Nephron (organoid): Measurements from ENCODE around the gene MESD.

ENCODE experiments used
- H3K27ac Mint-ChIP-seq, 3 experiments: 2 replicates each; pipeline ENCODE4 v1.8.0; 2020; ENCODE audit warnings: mixed read lengths in 3 of 3, mild to moderate bottlenecking in 2 of 3, moderate library complexity in 1 of 3
- H3K27me3 Mint-ChIP-seq: 2 replicates; pipeline ENCODE4 v1.8.0; 2021; ENCODE audit warnings: low read depth, mild to moderate bottlenecking, moderate library complexity, mixed read lengths
- H3K36me3 Mint-ChIP-seq: 2 replicates; pipeline ENCODE4 v1.8.0; 2020; ENCODE audit warnings: low read depth, mixed read lengths
- H3K4me1 Mint-ChIP-seq: 2 replicates; pipeline ENCODE4 v1.8.0; 2020; ENCODE audit warnings: mixed read lengths
- H3K4me3 Mint-ChIP-seq, 3 experiments: 2 replicates each; pipeline ENCODE4 v1.8.0; 2020; ENCODE audit warnings: mild to moderate bottlenecking in 3 of 3, mixed read lengths in 3 of 3, moderate library complexity in 2 of 3
- H3K9me3 Mint-ChIP-seq: 2 replicates; pipeline ENCODE4 v1.8.0; 2020; ENCODE audit warnings: mixed read lengths
- CTCF ChIP-seq, 3 experiments: fragments of 200-600 bp; sonication (generic); IDR thresholded peaks; one replicate each; pipeline ENCODE4 v1.5.0; 2021; ENCODE audit warnings: antibody characterized with exemption in 3 of 3; ENCODE audit not compliant: unreplicated experiment in 3 of 3

The MESD gene

GRCh38 chr15:80932989-80933388 lies 56.6 kb downstream of the MESD start:
- no peak overlapping the region for H3K4me3 Mint-ChIP-seq
- no peak overlapping the region for H3K27ac Mint-ChIP-seq
- H3K27me3 Mint-ChIP-seq = no peaks in the 10 kb centered on the region
- H3K9me3 Mint-ChIP-seq = no peaks in the 10 kb centered on the region
- no peak for TF ChIP-seq CTCF (IDR thresholded peaks at IDR 0.05; ENCODE audit: unreplicated experiment in 3 of 3)
- peaks cover 5% of the 10 kb centered on the region for H3K36me3 Mint-ChIP-seq
- peaks cover 8% of the 10 kb centered on the region for H3K4me1 Mint-ChIP-seq

- Mint-ChIP-seq H3K4me1 (peaks cover 8% of the 10 kb centered on the region), H3K27ac (no peak overlapping the region), H3K9me3 (no peaks in the 10 kb centered on the region), H3K27me3 (no peaks in the 10 kb centered on the region), H3K4me3 (no peak overlapping the region), H3K36me3 (peaks cover 5% of the 10 kb centered on the region)
- no peak for TF ChIP-seq CTCF (IDR thresholded peaks at IDR 0.05; ENCODE audit: unreplicated experiment in 3 of 3)
Measured at GRCh38 chr15:80932513-80932815, 57.2 kb downstream of the MESD start.

GRCh38 chr15:80931721-80932512 lies 57.7 kb downstream of the MESD start:
- peaks cover 5% of the 10 kb centered on the region for H3K36me3 Mint-ChIP-seq
- H3K4me1 Mint-ChIP-seq = peaks cover 8% of the 10 kb centered on the region
- no peak overlapping the region for H3K27ac Mint-ChIP-seq
- H3K27me3 Mint-ChIP-seq = no peaks in the 10 kb centered on the region
- TF ChIP-seq CTCF (IDR thresholded peaks at IDR 0.05; ENCODE audit: unreplicated experiment in 3 of 3) = no peak
- no peak overlapping the region for H3K4me3 Mint-ChIP-seq
- no peaks in the 10 kb centered on the region for H3K9me3 Mint-ChIP-seq

GRCh38 chr15:80931191-80931590 lies 58.4 kb downstream of the MESD start:
- Mint-ChIP-seq H3K4me3 (no peak overlapping the region), H3K27me3 (no peaks in the 10 kb centered on the region), H3K36me3 (peaks cover 5% of the 10 kb centered on the region), H3K9me3 (no peaks in the 10 kb centered on the region), H3K4me1 (peaks cover 8% of the 10 kb centered on the region), H3K27ac (no peak overlapping the region)
- no peak for TF ChIP-seq CTCF (IDR thresholded peaks at IDR 0.05; ENCODE audit: unreplicated experiment in 3 of 3)

GRCh38 chr15:80929689-80930088 lies 59.9 kb downstream of the MESD start:
- no peak overlapping the region for H3K4me3 Mint-ChIP-seq
- no peaks in the 10 kb centered on the region for H3K27me3 Mint-ChIP-seq
- peaks cover 5% of the 10 kb centered on the region for H3K36me3 Mint-ChIP-seq
- TF ChIP-seq CTCF (IDR thresholded peaks at IDR 0.05; ENCODE audit: unreplicated experiment in 3 of 3) = no peak
- H3K9me3 Mint-ChIP-seq = no peaks in the 10 kb centered on the region
- H3K27ac Mint-ChIP-seq = no peak overlapping the region
- H3K4me1 Mint-ChIP-seq = peaks cover 4% of the 10 kb centered on the region

GRCh38 chr15:80929225-80929624 lies 60.4 kb downstream of the MESD start:
- Mint-ChIP-seq H3K27me3 (no peaks in the 10 kb centered on the region), H3K27ac (no peak overlapping the region)
- TF ChIP-seq CTCF (IDR thresholded peaks at IDR 0.05; ENCODE audit: unreplicated experiment in 3 of 3) = no peak

More at GRCh38 chr15:80929225-80929624, 60.4 kb downstream of the MESD start:
- peaks cover 5% of the 10 kb centered on the region for H3K36me3 Mint-ChIP-seq
- H3K4me3 Mint-ChIP-seq = no peak overlapping the region
- no peaks in the 10 kb centered on the region for H3K9me3 Mint-ChIP-seq
- no peaks in the 10 kb centered on the region for H3K4me1 Mint-ChIP-seq
